Glutamatergic neuron (in vitro differentiated cells): ENCODE measurements around the gene RPTOR. TPM values are rescaled to one million over a fixed set of nuclear protein-coding genes. Genes with fewer than 3 reads are reported as not detected.

Source experiments
- DNase-seq: peaks from one replicate; pipeline ENCODE4 v3.0.0; 2022
- H3K27ac Mint-ChIP-seq: one replicate; pipeline ENCODE4 v1.8.0; 2020; ENCODE audit warnings: mild to moderate bottlenecking, mixed read lengths, inconsistent platforms; ENCODE audit not compliant: unreplicated experiment
- H3K27me3 Mint-ChIP-seq: one replicate; pipeline ENCODE4 v1.8.0; 2020; ENCODE audit warnings: mild to moderate bottlenecking, moderate library complexity, mixed read lengths, inconsistent platforms; ENCODE audit not compliant: unreplicated experiment
- H3K36me3 Mint-ChIP-seq: one replicate; pipeline ENCODE4 v1.8.0; 2020; ENCODE audit warnings: mild to moderate bottlenecking, mixed read lengths, inconsistent platforms; ENCODE audit not compliant: unreplicated experiment
- H3K4me1 Mint-ChIP-seq: one replicate; pipeline ENCODE4 v1.8.0; 2020; ENCODE audit warnings: mild to moderate bottlenecking, low read depth, mixed read lengths, inconsistent platforms; ENCODE audit not compliant: unreplicated experiment
- H3K4me3 Mint-ChIP-seq: one replicate; pipeline ENCODE4 v1.8.0; 2020; ENCODE audit warnings: mild to moderate bottlenecking, mixed read lengths, inconsistent platforms; ENCODE audit not compliant: unreplicated experiment
- H3K9me3 Mint-ChIP-seq: one replicate; pipeline ENCODE4 v1.8.0; 2020; ENCODE audit warnings: mild to moderate bottlenecking, moderate library complexity, mixed read lengths, inconsistent platforms; ENCODE audit not compliant: unreplicated experiment
- CTCF ChIP-seq: fragments of 200-600 bp; sonication (generic); IDR thresholded peaks from one replicate; pipeline ENCODE4 v1.5.0; 2021; ENCODE audit not compliant: partially characterized antibody, unreplicated experiment
- total RNA-seq: library from RNA; stranded (reverse); fragmentation: NEBNext Ultra II Directional; extraction: Animal tissue kit (Norgen Biotek cat#: 25700); gene quantifications from one replicate; pipeline ENCODE4 v1.2.1, GENCODE V29; 2021; ENCODE audit not compliant: unreplicated experiment

Gene RPTOR
- total RNA-seq, 1 donor from 2014 or later, result 39.8 TPM

- Mint-ChIP-seq H3K4me1 (peaks cover 25% of the 10 kb centered on the region), H3K27me3 (no peaks in the 10 kb centered on the region), H3K27ac (no peak overlapping the region), H3K36me3 (no peaks in the 10 kb centered on the region), H3K9me3 (peaks cover 1% of the 10 kb centered on the region), H3K4me3 (no peak overlapping the region)
- TF ChIP-seq CTCF, result no peak
- no peak for DNase-seq
Measured at GRCh38 chr17:80586846-80587228, 42.2 kb downstream of the RPTOR start.

GRCh38 chr17:80588702-80589383, 44.2 kb downstream of the RPTOR start:
- Mint-ChIP-seq H3K27ac (no peak overlapping the region), H3K9me3 (peaks cover 2% of the 10 kb centered on the region), H3K36me3 (no peaks in the 10 kb centered on the region), H3K27me3 (peaks cover 4% of the 10 kb centered on the region), H3K4me1 (peaks cover 26% of the 10 kb centered on the region), H3K4me3 (no peak overlapping the region)
- no peak for TF ChIP-seq CTCF
- no peak for DNase-seq

- Mint-ChIP-seq H3K4me3 (no peak overlapping the region), H3K9me3 (peaks cover 2% of the 10 kb centered on the region), H3K27ac (no peak overlapping the region), H3K27me3 (peaks cover 4% of the 10 kb centered on the region), H3K4me1 (peaks cover 18% of the 10 kb centered on the region), H3K36me3 (no peaks in the 10 kb centered on the region)
- TF ChIP-seq CTCF, result no peak
- no peak for DNase-seq
Measured at GRCh38 chr17:80591788-80592187, 47.1 kb downstream of the RPTOR start.

- Mint-ChIP-seq H3K9me3 (peaks cover 2% of the 10 kb centered on the region), H3K4me1 (peaks cover 15% of the 10 kb centered on the region), H3K27ac (no peak overlapping the region), H3K27me3 (peaks cover 6% of the 10 kb centered on the region), H3K4me3 (no peak overlapping the region), H3K36me3 (no peaks in the 10 kb centered on the region)
- no peak for DNase-seq
- no peak for TF ChIP-seq CTCF
Measured at GRCh38 chr17:80592243-80592642, 47.6 kb downstream of the RPTOR start.

GRCh38 chr17:80593181-80593580, 48.5 kb downstream of the RPTOR start:
- Mint-ChIP-seq H3K9me3 (peaks cover 2% of the 10 kb centered on the region), H3K4me3 (no peak overlapping the region), H3K27me3 (peaks cover 6% of the 10 kb centered on the region), H3K36me3 (no peaks in the 10 kb centered on the region), H3K4me1 (peaks cover 18% of the 10 kb centered on the region), H3K27ac (no peak overlapping the region)
- no peak for TF ChIP-seq CTCF
- DNase-seq, result no peak
